ENCODE data around the gene TP53.

Gene TP53

DNA sequence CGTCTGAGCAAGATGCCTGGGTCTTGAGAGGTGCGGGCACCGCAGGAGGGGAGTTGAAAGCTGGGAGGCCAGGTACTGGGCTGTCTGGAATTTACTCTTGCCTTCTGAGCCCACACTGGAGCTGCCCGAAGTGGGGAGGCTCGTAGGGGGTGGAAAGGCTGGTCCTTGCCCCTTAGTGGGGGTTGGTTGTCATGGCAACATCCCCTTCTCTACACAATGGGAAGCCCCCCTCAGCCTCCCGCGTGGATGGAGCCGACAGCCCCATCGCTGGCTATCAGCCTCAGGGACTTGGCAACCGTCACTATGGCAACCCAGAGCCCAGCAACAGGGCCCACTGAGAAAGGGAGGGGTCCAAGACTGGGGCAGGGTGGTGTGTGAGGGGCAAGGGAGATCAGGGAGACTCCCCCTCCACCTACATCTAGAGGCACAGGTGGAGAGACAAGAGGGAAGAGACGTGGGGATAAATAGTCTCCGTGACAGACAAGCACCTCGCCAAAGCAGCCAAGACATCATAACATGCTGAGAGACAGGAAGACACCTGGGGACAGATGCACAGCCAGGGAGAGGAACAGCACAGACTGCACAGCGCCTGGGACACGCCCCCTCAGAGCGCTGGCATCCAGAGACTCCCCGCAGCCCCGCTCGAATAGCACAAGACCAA, 25.0 kb upstream of the TP53 start:
- DNase-seq (ENCODE audit: insufficient read length, low spot score) = no peak
- FAIRE-seq = no peak

DNA sequence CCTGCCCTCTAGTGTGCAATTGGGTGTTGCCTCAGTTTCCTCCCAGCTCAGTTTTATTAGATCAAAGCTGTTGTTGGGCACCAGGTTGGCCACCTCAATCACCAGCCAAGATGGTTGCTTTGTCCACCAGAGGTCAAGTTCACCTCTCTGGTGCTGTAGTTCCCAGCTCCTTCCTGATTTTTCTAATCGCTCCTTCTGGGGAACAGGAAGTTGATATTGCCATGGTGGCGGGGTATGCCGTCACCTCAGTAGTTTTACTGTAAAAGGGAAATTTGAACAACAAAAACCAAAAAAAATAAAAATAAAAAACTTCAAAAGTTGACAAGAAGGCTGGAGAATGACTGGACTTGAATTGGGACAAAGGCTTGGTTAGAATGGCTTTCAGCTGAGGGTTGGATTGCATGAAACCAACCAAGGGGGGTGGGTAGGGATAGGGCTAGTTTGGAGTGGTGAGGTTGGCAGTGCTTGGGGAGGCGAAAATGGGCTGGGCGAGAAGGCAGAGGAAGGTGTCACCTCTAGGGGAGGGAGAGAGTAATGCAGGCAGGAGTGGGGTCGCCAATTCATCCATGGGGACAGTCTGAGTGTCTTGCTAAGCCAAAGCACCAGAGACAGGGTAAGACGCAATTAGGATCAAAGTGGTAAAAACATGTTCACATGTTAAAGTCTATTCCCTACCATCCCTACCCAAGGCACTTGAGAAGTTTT, 23.9 kb upstream of the TP53 start:
- TF ChIP-seq POLR2A (IDR thresholded peaks at IDR 0.05; ENCODE audit: low read depth, low read length) = no peak
- DNase-seq (ENCODE audit: insufficient read length, low spot score) = no peak
- FAIRE-seq = no peak

More for the DNA sequence above, 25.0 kb upstream of the TP53 start:
- TF ChIP-seq POLR2A (IDR thresholded peaks at IDR 0.05; ENCODE audit: low read depth, low read length) = no peak

DNA sequence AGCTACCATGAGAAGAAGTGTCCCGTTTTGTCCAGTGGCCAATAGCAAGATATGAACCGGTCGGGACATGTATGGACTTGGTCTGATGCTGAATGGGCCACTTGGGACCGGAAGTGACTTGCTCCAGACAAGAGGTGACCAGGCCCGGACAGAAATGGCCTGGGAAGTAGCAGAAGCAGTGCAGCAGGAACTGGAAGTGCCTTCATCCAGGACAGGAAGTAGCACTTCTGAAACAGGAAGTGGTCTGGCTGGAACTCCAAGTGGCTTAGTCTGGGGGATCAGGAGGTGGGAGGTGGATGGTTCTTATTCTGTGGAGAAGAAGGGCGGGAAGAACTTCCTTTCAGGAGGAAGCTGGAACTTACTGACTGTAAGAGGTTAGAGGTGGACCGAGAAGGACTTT, 23.0 kb upstream of the TP53 start:
- FAIRE-seq (no peak), DNase-seq (ENCODE audit: insufficient read length, low spot score) (no peak)
- no peak for TF ChIP-seq POLR2A (IDR thresholded peaks at IDR 0.05; ENCODE audit: low read depth, low read length)

DNA sequence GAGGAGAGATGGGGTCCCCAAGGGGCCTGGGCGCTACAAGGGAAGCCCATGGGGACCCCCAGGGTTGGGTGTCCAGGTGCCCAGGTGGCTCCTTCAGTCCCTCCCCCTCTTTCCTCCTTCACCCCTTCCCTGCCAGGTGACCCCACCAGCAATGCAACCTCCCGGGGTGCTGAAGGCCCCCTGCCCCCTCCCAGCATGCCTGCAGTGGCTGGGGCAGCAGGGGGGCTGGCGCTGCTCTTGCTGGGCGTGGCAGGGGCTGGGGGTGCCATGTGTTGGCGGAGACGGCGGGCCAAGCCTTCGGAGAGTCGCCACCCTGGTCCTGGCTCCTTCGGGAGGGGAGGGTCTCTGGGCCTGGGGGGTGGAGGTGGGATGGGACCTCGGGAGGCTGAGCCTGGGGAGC, 21.7 kb upstream of the TP53 start:
- no peak for FAIRE-seq
- DNase-seq (ENCODE audit: insufficient read length, low spot score) = no peak
- TF ChIP-seq POLR2A (IDR thresholded peaks at IDR 0.05; ENCODE audit: low read depth, low read length) = no peak

DNA sequence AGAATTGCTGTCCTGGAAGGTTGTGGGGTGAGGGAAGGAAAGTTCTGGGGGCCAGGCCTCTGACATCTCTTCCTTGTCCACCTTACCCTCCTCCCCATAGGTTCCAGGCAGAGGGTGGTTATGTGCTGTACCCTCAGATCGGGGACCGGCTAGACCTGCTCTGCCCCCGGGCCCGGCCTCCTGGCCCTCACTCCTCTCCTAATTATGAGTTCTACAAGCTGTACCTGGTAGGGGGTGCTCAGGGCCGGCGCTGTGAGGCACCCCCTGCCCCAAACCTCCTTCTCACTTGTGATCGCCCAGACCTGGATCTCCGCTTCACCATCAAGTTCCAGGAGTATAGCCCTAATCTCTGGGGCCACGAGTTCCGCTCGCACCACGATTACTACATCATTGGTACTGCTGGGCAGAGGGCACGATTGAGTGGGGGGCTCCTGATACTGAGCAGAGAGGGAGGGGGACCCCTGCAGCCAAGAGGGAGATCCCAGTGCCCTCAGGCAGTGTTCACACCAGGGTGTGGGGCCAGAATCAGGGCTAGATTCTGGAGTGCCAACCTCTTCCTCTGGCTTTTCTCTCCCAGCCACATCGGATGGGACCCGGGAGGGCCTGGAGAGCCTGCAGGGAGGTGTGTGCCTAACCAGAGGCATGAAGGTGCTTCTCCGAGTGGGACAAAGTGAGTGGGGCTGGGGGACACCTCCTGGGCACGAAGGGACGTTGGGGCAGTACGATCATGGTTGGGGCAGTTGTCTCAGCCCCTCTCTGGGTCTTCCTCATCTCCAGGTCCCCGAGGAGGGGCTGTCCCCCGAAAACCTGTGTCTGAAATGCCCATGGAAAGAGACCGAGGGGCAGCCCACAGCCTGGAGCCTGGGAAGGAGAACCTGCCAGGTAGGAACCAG, 20.8 kb upstream of the TP53 start:
- no peak for TF ChIP-seq POLR2A (IDR thresholded peaks at IDR 0.05; ENCODE audit: low read depth, low read length)
- FAIRE-seq (no peak), DNase-seq (ENCODE audit: insufficient read length, low spot score) (no peak)

DNA sequence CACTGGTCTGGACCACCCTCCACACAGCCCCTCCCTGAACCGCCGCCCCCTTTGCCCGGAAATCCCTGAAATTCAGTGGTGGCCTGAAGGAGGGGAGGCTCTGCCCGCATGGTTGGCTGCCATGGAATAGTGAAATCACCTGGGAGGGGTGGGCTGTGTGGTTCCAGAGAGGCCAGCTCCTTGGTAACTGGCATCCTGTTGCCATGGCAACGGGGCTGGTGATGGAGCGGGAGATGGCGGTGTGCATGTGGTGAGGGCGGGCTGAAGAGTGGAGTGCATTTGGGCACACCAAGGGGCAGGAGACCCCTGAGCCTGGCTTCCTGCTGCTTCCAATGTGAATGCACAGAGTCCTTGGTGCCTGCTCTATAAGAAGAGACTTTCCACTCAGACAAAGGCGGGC, 20.2 kb upstream of the TP53 start:
- DNase-seq (ENCODE audit: insufficient read length, low spot score) (no peak), FAIRE-seq (no peak)
- no peak for TF ChIP-seq POLR2A (IDR thresholded peaks at IDR 0.05; ENCODE audit: low read depth, low read length)

DNA sequence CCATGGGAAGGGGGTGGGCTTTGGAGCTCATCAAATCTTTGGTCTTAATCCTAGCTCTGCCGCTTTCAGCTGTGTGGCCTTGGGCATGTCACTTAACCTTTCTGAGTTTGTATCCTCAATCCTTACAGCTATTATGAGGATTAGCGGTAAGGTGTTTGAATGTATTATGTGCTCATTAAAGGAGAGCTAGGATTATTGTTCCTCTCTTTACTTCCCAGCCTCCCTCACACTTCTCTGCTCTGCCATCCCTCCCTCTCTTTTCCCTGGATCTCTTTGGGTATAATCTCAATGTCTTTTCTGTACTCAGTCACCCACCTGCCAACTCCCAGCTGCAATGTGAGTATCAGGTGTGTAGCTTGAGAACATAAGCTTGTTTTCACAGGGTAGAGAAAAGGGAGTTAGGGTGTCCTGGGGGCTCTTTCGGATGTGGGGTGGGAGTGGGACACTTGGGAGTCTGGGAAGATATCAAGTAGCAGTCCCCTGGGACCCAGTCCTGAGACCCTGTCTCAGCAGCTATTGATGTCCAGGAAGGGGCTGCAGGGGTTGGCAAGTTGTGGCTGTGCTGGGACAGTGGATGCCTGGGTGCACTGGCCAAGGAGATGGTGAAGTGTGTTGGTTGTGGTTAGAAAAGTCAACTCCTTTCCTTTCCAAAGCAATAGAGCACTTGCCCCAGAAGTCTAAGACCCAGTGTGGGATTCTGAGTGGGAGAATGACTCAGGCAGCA, 19.5 kb upstream of the TP53 start:
- DNase-seq (ENCODE audit: insufficient read length, low spot score) = no peak
- FAIRE-seq = no peak
- no peak for TF ChIP-seq POLR2A (IDR thresholded peaks at IDR 0.05; ENCODE audit: low read depth, low read length)

DNA sequence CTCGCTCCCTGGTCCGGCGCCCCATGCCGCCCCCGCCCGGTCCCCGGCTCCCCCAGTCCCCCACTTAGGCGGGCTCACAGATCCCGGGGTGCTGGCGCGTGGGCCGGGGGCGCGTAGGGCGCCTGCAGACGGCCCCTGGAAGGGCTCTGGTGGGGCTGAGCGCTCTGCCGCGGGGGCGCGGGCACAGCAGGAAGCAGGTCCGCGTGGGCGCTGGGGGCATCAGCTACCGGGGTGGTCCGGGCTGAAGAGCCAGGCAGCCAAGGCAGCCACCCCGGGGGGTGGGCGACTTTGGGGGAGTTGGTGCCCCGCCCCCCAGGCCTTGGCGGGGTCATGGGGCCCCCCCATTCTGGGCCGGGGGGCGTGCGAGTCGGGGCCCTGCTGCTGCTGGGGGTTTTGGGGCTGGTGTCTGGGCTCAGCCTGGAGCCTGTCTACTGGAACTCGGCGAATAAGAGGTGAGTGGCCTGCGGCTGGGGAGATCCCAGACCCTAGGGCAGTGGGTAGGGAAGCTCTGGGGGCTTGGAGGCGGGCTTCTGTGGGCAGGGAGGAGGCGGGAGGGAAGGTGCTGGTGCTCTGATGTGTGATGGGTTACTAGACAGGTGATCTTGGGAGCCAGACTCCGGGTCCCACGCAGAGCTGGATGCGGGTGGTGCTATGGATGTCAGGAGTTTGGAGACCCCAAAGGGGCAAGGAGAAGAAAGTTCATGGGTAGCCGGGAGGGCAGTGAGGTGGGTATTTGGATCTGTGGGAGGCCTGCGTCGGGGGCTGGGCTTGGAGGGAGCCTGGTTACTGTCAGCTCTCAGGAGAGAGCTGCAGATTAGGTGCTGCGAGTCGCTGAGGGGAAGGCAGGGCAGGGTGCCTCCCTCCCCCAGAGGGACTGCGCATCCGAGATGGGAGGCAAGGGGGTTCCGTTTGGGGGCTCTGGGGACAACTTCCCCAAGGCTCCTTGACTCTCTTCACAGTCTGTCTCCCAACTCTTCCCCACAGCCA, 18.3 kb upstream of the TP53 start:
- no peak for FAIRE-seq
- no peak for TF ChIP-seq POLR2A (IDR thresholded peaks at IDR 0.05; ENCODE audit: low read depth, low read length)
- no peak for DNase-seq (ENCODE audit: insufficient read length, low spot score)

DNA sequence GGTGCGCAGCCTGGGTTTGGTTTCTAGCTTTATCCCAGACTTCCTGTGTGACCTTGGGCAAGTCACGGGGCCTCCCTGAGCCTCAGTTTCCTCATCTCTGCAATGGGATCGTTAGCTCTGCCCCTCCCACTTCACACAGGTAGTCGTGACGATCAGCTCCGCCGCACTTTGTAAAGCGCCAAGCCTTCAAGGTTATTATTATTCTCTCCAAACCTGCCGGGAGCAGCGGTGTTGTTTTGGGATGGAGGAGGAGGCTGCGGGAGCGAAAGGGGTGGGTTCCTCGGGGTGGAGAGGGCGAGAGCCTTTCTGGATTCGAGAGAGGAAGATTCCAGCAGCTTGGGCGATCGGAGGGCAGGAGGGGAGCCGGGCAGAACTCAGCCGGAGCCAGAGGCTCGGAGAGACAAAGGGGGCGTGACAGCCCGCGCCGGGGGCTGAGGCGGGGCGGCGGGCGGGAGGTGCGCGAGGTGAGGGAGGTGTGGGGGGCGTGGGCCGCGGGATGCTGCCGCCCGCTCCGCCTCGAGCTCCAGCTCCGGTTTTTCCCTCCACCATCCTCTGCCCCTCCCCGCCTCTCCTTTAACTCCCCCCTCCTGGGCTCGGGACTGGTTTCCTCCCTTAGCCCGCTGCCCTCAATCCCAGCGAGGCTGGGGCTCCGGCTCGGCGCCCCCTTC, 17.4 kb upstream of the TP53 start, which contains the start of gene EFNB3:
Gene EFNB3, plus strand, starts transcription at position 602 of the 668 bp plus-strand sequence. CDS start 397 bp downstream, outside the sequence.
- DNase-seq (ENCODE audit: insufficient read length, low spot score) = no peak

DNA sequence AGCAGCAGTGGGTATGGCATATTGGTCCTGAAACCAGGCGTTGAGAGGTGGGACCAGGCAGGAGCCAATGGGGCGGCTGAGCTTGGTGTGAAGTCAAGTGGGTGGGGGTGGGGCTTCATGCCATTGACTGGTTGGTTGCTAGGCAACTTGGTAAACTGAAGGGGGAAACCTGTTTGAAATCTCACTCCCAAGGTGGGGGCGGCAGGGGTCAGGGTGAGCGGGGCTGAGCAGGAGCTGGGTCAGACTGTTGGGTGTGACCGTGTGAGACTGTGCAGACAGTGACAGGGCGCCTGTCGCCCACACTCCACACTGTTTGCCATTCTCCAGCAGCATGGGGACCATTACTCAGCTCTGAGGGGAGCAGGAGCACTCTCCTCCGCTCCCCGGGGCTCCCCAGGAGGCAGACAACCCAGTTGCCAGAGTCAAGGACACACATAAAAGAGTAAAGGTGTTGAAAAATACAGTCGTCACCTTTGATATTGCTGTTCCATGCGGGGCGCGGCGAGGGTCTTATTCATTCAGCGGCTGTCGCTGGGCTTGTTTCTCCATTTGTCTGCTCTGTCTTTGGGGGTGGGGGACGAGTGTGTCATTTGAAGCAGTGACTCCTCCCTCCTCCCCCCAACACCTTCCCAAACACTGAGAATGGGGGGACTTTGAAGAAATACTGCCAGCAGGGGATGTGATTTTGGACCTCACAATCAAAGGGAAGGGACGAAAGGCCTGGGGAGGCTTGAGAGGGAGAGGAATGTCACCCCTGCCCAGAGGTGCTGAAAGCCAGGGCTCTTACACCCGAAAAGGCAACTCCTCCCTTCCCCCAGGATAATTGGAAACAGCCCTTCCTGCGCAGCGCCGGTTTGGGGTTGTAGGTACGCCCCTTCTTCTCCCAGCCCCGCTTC, 16.5 kb upstream of the TP53 start:
- FAIRE-seq (no peak), DNase-seq (ENCODE audit: insufficient read length, low spot score) (no peak)
- no peak for TF ChIP-seq POLR2A (IDR thresholded peaks at IDR 0.05; ENCODE audit: low read depth, low read length)

More for the DNA sequence above, 17.4 kb upstream of the TP53 start, which contains the start of gene EFNB3:
- TF ChIP-seq POLR2A (IDR thresholded peaks at IDR 0.05; ENCODE audit: low read depth, low read length) = no peak
- no peak for FAIRE-seq

DNA sequence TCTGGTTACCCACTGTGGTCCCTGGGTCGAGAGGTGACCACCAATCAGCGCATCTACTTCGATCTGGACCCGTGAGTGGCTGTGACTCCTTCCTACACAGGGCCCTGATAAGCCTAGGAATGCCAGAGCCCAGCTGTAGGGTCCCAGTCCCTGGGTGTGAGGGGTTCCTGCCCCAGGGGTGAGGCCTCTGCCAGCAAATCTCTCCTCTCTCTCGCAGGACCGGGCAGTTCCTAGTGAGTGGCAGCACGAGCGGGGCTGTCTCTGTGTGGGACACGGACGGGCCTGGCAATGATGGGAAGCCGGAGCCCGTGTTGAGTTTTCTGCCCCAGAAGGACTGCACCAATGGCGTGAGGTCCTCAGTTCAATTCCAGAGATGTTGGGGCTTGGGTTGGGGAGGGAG, 15.5 kb upstream of the TP53 start:
- FAIRE-seq = no peak
- no peak for DNase-seq (ENCODE audit: insufficient read length, low spot score)
- TF ChIP-seq POLR2A (IDR thresholded peaks at IDR 0.05; ENCODE audit: low read depth, low read length) = no peak

Measured in H54 (cell line).